Upper lobe of left lung (tissue), 6 donors: ENCODE data around the gene MICALL1. TPM values are rescaled to one million over a fixed set of nuclear protein-coding genes. Genes with fewer than 3 reads are reported as not detected.
A peak's percentile ranks its signal among the peaks of the same experiment; 100 is the strongest.

Experiments used
- ATAC-seq, 2 donors: fragments of 200-7000 bp; cut with Tn5 transposase; one replicate each; pipeline ENCODE4 v1.9.1; 2022; ENCODE audit warnings: mild to moderate bottlenecking in 2 of 2, moderate library complexity in 2 of 2; ENCODE audit not compliant: low FRiP score in 2 of 2
- DNase-seq, 2 donors: peaks; one replicate each; pipeline ENCODE4 v3.0.0-alpha.2; 2019 to 2020
- H3K27ac ChIP-seq, 4 donors: fragments of 200-600 bp; sonication (generic); one replicate each; pipeline ENCODE4 v1.5.1; 2016 to 2019
- H3K27me3 ChIP-seq, 4 donors: fragments of 200-600 bp; sonication (generic); one replicate each; pipeline ENCODE4 v1.5.1; 2017 to 2019
- H3K36me3 ChIP-seq, 4 donors: fragments of 200-600 bp; sonication (generic); one replicate each; pipeline ENCODE4 v1.5.1; 2016 to 2019
- H3K4me1 ChIP-seq, 4 donors: fragments of 200-600 bp; sonication (generic); one replicate each; pipeline ENCODE4 v1.5.1; 2018 to 2019
- H3K4me3 ChIP-seq, 4 donors: fragments of 200-600 bp; sonication (generic); one replicate each; pipeline ENCODE4 v1.5.1; 2017 to 2019; ENCODE audit warnings: mild to moderate bottlenecking in 2 of 4, moderate library complexity in 1 of 4
- H3K9me3 ChIP-seq, 4 donors: fragments of 200-600 bp; sonication (generic); one replicate each; pipeline ENCODE4 v1.5.1; 2018 to 2019
- EP300 ChIP-seq, 4 donors: sonication (generic); formaldehyde crosslinking; IDR thresholded peaks; one replicate each; pipeline ENCODE4 v1.5.1; 2017; ENCODE audit warnings: antibody characterized with exemption in 4 of 4, control low read depth in 2 of 4
- POLR2A ChIP-seq, 4 donors: fragments of 450-650 bp; IDR thresholded peaks; one replicate each; pipeline ENCODE4 v1.5.1; 2016 to 2017; ENCODE audit warnings: antibody characterized with exemption in 4 of 4, mild to moderate bottlenecking in 2 of 4
- POLR2AphosphoS5 ChIP-seq, 2 donors: sonication (generic); formaldehyde crosslinking; IDR thresholded peaks; one replicate each; pipeline ENCODE4 v1.5.1; 2017; ENCODE audit warnings: antibody characterized with exemption in 2 of 2
- WGBS, 2 donors: methylation state at CpG; one replicate each; pipeline ENCODE4 v1.1.5; 2017 to 2018; 5-methylcytosine and 5-hydroxymethylcytosine counted together
- total RNA-seq, 6 donors: library from RNA; depleted of rRNA in 4 of 6; stranded (reverse); fragments of >200 nt in 4 of 6; gene quantifications; one replicate each; pipeline versions ENCODE4 v1.1.0 to v1.2.1, GENCODE V29; 2016 to 2021
- TF ChIP-seq, protein P1 (sequence below), 6 experiments: fragments of 450-650 bp in 4 of 6; fragments of 200-600 bp in 2 of 6; sonication (generic) in 2 of 6; IDR thresholded peaks; one replicate each; pipeline ENCODE4 v1.5.1; 2016 to 2019; ENCODE audit warnings: antibody characterized with exemption in 6 of 6
- donor health status: DM: no; HTN: no; CAD: no; lungs with moderate emphysema.
- donor health status: DM: no; HTN: yes; CAD: no; lungs with severe emphysema.

Gene MICALL1
- total RNA-seq, 6 donors from 2014 or later = 24.3 to 47.1 (median 37.3) TPM

GRCh38 chr22:37957232-37957631 is 51.1 kb downstream of the MICALL1 start:
- no peak overlapping the region for H3K27ac ChIP-seq
- H3K4me1 ChIP-seq = peaks cover 18 to 28% (median 21%) of the 10 kb centered on the region in 4 donors
- H3K4me3 ChIP-seq = no peak overlapping the region
- no peaks in the 10 kb centered on the region for H3K9me3 ChIP-seq
- ATAC-seq (no peak), DNase-seq (no peak)
- H3K27me3 ChIP-seq = no peaks in the 10 kb centered on the region
- H3K36me3 ChIP-seq = peaks cover 14 to 60% (median 55%) of the 10 kb centered on the region in 4 donors
- WGBS, 2 donors = 86 to 87% methylated on average over 4 of the region's 4 CpGs
- TF ChIP-seq, protein P1, sequence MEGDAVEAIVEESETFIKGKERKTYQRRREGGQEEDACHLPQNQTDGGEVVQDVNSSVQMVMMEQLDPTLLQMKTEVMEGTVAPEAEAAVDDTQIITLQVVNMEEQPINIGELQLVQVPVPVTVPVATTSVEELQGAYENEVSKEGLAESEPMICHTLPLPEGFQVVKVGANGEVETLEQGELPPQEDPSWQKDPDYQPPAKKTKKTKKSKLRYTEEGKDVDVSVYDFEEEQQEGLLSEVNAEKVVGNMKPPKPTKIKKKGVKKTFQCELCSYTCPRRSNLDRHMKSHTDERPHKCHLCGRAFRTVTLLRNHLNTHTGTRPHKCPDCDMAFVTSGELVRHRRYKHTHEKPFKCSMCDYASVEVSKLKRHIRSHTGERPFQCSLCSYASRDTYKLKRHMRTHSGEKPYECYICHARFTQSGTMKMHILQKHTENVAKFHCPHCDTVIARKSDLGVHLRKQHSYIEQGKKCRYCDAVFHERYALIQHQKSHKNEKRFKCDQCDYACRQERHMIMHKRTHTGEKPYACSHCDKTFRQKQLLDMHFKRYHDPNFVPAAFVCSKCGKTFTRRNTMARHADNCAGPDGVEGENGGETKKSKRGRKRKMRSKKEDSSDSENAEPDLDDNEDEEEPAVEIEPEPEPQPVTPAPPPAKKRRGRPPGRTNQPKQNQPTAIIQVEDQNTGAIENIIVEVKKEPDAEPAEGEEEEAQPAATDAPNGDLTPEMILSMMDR (IDR thresholded peaks at IDR 0.05) = no peak
- no peak for TF ChIP-seq POLR2A (IDR thresholded peaks at IDR 0.05)
- no peak for TF ChIP-seq POLR2AphosphoS5 (IDR thresholded peaks at IDR 0.05)
- TF ChIP-seq EP300 (IDR thresholded peaks at IDR 0.05) = no peak

DNA sequence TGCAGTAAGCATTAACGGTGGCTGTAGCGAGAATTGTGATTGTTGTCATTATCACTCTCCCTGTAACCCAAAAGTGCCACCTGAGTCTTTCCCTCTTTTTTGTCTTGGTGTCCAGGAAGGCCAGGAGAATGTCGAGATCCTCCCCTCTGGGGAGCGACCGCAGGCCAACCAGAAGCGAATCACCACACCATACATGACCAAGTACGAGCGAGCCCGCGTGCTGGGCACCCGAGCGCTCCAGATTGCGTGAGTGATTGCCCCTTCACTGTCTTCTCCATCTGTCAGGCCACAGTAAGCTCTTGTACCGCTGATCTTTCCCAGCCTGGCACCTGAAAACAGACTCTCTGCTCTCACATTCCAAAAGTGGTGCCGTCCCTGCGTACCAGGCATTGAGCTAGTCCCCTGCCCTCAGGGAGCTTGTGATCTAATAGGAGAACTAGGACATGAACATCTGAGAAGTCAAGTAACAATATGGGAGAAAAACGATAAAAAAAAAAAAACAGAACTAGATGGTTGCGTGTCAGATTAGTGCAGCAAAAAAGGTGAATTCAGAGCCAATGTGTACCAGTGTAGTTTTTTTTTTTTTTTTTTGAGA is 53.2 kb downstream of the MICALL1 start:
- no peaks in the 10 kb centered on the region for H3K27me3 ChIP-seq
- DNase-seq = peak in 1 of 2 donors; percentile 58
- H3K9me3 ChIP-seq = no peaks in the 10 kb centered on the region
- H3K4me1 ChIP-seq = peaks cover 7 to 14% (median 9%) of the 10 kb centered on the region in 4 donors
- no peak overlapping the region for H3K27ac ChIP-seq
- peaks cover 14 to 80% (median 65%) of the 10 kb centered on the region in 4 donors for H3K36me3 ChIP-seq
- WGBS, 2 donors = 96 to 98% methylated on average over 13 to 18 of the region's 18 CpGs
- H3K4me3 ChIP-seq = no peak overlapping the region
- TF ChIP-seq, protein P1 (IDR thresholded peaks at IDR 0.05) = no peak
- TF ChIP-seq POLR2AphosphoS5 (IDR thresholded peaks at IDR 0.05) (no peak), POLR2A (IDR thresholded peaks at IDR 0.05) (no peak), EP300 (IDR thresholded peaks at IDR 0.05) (no peak)
- ATAC-seq = no peak

DNA sequence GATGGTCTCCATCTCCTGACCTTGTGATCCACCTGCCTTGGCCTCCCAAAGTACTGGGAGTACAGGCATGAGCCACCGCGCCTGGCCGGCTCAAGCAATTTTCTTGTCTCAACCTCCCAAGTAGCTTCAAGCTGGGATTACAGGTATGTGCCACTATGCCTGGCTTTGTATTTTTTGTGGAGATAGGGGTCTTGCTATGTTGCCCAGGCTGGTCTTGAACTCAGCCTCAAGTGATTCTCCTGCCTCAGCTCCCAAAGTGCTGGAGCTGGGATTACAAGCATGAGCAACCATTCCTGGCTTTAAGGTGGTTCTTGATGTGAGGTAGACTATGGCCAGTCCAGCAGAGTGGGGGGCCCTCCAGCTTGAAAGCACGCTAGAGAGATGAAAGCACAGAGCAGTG is 55.0 kb downstream of the MICALL1 start:
- 93 to 100% methylated on average over 2 to 4 of the region's 4 CpGs for WGBS, 2 donors
- H3K9me3 ChIP-seq = no peaks in the 10 kb centered on the region
- H3K27ac ChIP-seq = no peak overlapping the region
- H3K27me3 ChIP-seq = no peaks in the 10 kb centered on the region
- TF ChIP-seq POLR2A (IDR thresholded peaks at IDR 0.05) (no peak), EP300 (IDR thresholded peaks at IDR 0.05) (no peak), POLR2AphosphoS5 (IDR thresholded peaks at IDR 0.05) (no peak)
- TF ChIP-seq, protein P1 (IDR thresholded peaks at IDR 0.05) = no peak
- ATAC-seq (no peak), DNase-seq (no peak)
- peaks cover 0 to 5% (median 0%) of the 10 kb centered on the region in 4 donors for H3K4me1 ChIP-seq
- H3K36me3 ChIP-seq = peaks cover 14 to 84% (median 65%) of the 10 kb centered on the region in 4 donors
- H3K4me3 ChIP-seq = no peak overlapping the region

- Histone ChIP-seq H3K4me1 (peaks cover 0 to 5% (median 0%) of the 10 kb centered on the region in 4 donors), H3K9me3 (no peaks in the 10 kb centered on the region), H3K27ac (no peak overlapping the region), H3K36me3 (peaks cover 6 to 76% (median 52%) of the 10 kb centered on the region in 4 donors), H3K4me3 (no peak overlapping the region), H3K27me3 (no peaks in the 10 kb centered on the region)
- 80 to 81% methylated on average over 9 of the region's 9 CpGs for WGBS, 2 donors
- no peak for ATAC-seq
- DNase-seq = no peak
- no peak for TF ChIP-seq POLR2AphosphoS5 (IDR thresholded peaks at IDR 0.05)
- TF ChIP-seq POLR2A (IDR thresholded peaks at IDR 0.05) = no peak
- TF ChIP-seq, protein P1 (IDR thresholded peaks at IDR 0.05) = no peak
These were observed 60.0 kb downstream of the MICALL1 start for GRCh38 chr22:37965940-37966664.
